Measurements from ENCODE around the gene KRT78.
"Not testable (repeated sequence)": the region's sequence is repeated elsewhere in the genome, so short reads cannot be mapped to it uniquely, and the experiment has no call there.

KRT78 gene

GRCh38 chr12:52856787-52857186 lies 8.0 kb upstream of the KRT78 start:
- H3K27ac ChIP-seq: no peak overlapping the region
- TF ChIP-seq CTCF (IDR thresholded peaks at IDR 0.05) (no peak), ZFX (IDR thresholded peaks at IDR 0.05; ENCODE audit: borderline replicate concordance) (no peak)

DNA sequence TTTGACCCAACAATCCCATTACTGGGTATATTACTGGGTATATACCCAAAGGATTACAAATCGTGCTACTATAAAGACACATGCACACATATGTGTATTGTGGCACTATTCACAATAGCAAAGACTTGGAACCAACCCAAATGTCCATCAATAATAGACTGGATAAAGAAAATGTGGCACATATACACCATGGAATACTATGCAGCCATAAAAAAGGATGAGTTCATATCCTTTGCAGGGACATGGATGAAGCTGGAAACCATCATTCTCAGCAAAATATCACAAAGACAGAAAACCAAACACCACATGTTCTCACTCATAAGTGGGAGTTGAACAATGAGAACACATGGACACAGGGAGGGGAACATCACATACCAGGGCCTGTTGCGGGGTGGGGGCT lies 7.3 kb upstream of the KRT78 start:
- H3K27ac ChIP-seq: not testable (repeated sequence)

DNA sequence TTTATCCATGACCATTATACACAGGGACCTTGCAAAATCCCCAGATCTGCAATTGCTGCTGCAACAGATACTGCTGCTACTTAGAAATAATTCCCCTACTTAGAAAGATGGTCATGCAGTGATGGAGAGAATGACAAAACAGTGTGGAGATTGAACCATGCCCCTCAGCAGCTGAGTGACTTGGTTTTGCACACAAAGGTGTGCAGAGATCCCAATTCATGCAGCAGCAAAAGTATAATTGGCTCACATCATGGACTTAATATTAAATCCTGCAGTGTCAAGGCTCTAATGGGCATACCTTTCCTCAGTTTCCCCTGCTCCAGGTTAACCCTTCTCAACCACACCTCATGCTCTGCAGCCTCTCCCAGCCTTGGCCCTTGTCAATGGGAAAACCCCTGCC lies 3.0 kb upstream of the KRT78 start:
- no peak for TF ChIP-seq CTCF (IDR thresholded peaks at IDR 0.05)
- TF ChIP-seq ZFX (IDR thresholded peaks at IDR 0.05; ENCODE audit: borderline replicate concordance): no peak
- H3K27ac ChIP-seq: no peak overlapping the region

DNA sequence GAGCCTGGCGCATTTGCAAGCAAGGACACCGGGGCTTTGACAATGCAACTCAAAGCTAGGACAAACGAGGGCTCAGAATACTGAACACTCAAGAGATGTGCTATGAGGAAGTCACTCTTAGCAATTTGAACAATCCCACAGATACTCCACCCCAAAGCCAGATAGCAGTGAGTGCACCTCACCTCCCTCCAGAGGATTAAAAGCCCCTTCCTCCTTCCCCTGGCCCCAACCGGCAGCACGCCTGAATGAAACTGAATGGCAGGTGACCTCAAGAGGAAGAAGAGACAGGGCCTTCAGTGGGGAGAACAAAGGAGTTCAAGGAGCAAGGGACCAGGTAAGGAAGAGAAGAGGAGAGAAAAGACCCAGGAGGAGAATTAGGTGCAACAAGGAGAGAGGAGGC lies 1.9 kb upstream of the KRT78 start:
- no peak for TF ChIP-seq ZFX (IDR thresholded peaks at IDR 0.05; ENCODE audit: borderline replicate concordance)
- no peak for TF ChIP-seq CTCF (IDR thresholded peaks at IDR 0.05)
- H3K27ac ChIP-seq: no peak overlapping the region

DNA sequence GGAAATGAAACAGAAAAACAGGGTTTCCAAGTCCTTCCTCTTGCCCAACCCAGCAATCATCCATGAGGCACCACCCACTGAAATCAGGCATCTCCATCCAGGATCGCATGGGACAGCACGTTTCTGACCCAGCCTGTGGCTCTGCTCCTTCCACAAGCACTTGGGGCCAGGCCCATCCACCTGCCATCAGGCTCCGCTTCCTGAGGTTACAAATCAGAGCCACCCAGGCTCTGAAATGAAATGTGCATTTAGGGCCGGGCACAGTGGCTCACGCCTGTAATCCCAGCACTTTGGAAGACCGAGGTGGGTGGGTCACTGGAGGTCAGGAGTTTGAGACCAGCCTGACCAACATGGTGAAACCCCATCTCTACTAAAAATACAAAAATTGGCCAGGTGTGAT lies 717 bp upstream of the KRT78 start:
- H3K27ac ChIP-seq: no peak overlapping the region
- TF ChIP-seq CTCF (IDR thresholded peaks at IDR 0.05) (no peak), ZFX (IDR thresholded peaks at IDR 0.05; ENCODE audit: borderline replicate concordance) (no peak)

- TF ChIP-seq CTCF (IDR thresholded peaks at IDR 0.05) (no peak), ZFX (IDR thresholded peaks at IDR 0.05; ENCODE audit: borderline replicate concordance) (no peak)
Measured at GRCh38 chr12:52847335-52848102, 1.3 kb downstream of the KRT78 start.

DNA sequence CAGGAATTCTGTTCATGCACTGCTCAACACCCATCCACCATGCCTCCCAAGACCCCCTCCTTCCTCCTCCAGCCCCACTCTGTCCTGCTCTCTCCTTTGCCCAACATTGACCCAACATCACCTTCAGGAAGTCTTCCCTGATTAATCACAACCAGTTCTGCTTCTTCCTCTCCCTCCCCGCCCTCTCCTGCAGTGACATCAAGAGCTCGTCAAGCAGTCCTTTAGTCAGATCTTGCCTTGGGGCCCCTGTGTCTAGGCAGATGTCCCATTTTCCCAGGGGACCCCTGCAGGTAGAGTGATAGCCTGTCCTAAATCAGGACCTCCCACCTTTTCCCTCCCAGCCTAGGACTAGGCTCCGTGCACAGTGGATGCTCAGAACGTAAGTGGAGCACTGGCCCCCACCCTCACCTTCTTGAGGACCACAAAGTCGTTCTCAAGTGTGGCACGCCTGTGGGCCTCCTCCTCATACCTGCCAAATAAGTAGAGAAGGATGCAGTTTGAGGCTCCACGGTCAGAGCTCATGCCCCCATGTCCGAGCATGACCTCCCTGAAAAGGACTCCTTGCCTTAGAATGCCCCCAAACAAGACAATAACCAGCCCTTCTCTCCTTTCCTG lies 2.3 kb downstream of the KRT78 start:
- H3K27ac ChIP-seq: no peak overlapping the region
- TF ChIP-seq ZFX (IDR thresholded peaks at IDR 0.05; ENCODE audit: borderline replicate concordance): no peak
- TF ChIP-seq CTCF (IDR thresholded peaks at IDR 0.05): no peak

More at GRCh38 chr12:52847335-52848102, 1.3 kb downstream of the KRT78 start:
- no peak overlapping the region for H3K27ac ChIP-seq

All from 22Rv1 (cell line).